Mucosa of rectum (tissue), 2 donors: ENCODE measurements around the gene ALDH3B1.

Experiments used
- H3K27ac ChIP-seq, 2 donors: one replicate each; pipeline ENCODE4 v1.7.0; 2013; ENCODE audit warnings: inconsistent platforms in 2 of 2, low read depth in 2 of 2, low read length in 2 of 2
- H3K27me3 ChIP-seq, 2 donors: one replicate each; pipeline ENCODE4 v1.7.0; 2013; ENCODE audit warnings: low read length in 2 of 2; ENCODE audit not compliant: control insufficient read depth in 2 of 2, insufficient read depth in 2 of 2
- H3K36me3 ChIP-seq, 2 donors: one replicate each; pipeline ENCODE4 v1.7.0; 2013; ENCODE audit warnings: low read length in 2 of 2; ENCODE audit not compliant: control insufficient read depth in 2 of 2, insufficient read depth in 2 of 2
- H3K4me1 ChIP-seq, 2 donors: one replicate each; pipeline ENCODE4 v1.7.0; 2013; ENCODE audit warnings: low read length in 2 of 2, mild to moderate bottlenecking in 1 of 2; ENCODE audit not compliant: control insufficient read depth in 2 of 2, insufficient read depth in 2 of 2
- H3K4me3 ChIP-seq, 2 donors: one replicate each; pipeline ENCODE4 v1.7.0; 2013; ENCODE audit warnings: low read length in 2 of 2
- H3K9ac ChIP-seq, 2 donors: one replicate each; pipeline ENCODE4 v1.7.0; 2013; ENCODE audit warnings: low read length in 2 of 2, low read depth in 1 of 2, mild to moderate bottlenecking in 1 of 2
- H3K9me3 ChIP-seq, 2 donors: one replicate each; pipeline ENCODE4 v1.7.0; 2013; ENCODE audit warnings: low read length in 2 of 2; ENCODE audit not compliant: control insufficient read depth in 2 of 2
- donor health status: healthy.
- donor health status: Normal muscosa, but diverticular disease.

The ALDH3B1 gene

GRCh38 chr11:68006606-68007166 is 3.4 kb upstream of the ALDH3B1 start:
- Histone ChIP-seq H3K36me3 (peaks cover 0 to 3% of the 10 kb centered on the region in 2 donors), H3K9ac (no peak overlapping the region), H3K4me1 (peaks cover 38 to 50% of the 10 kb centered on the region in 2 donors), H3K27ac (no peak overlapping the region), H3K4me3 (no peak overlapping the region), H3K9me3 (no peaks in the 10 kb centered on the region), H3K27me3 (no peaks in the 10 kb centered on the region)

- Histone ChIP-seq H3K4me1 (peaks cover 38 to 45% of the 10 kb centered on the region in 2 donors), H3K4me3 (no peak overlapping the region), H3K36me3 (no peaks in the 10 kb centered on the region), H3K9ac (peak overlapping the region in 1 of 2 donors; percentile 65), H3K27me3 (no peaks in the 10 kb centered on the region), H3K9me3 (no peaks in the 10 kb centered on the region), H3K27ac (peak overlapping the region; percentile 94 to 97)
Observed at GRCh38 chr11:68007498-68008380, 2.4 kb upstream of the ALDH3B1 start.

- peak overlapping the region; percentile 38 to 42 for H3K4me3 ChIP-seq
- H3K4me1 ChIP-seq: peaks cover 36 to 44% of the 10 kb centered on the region in 2 donors
- no peaks in the 10 kb centered on the region for H3K9me3 ChIP-seq
- H3K9ac ChIP-seq: peak overlapping the region; percentile 41 to 65
- H3K27me3 ChIP-seq: no peaks in the 10 kb centered on the region
- no peaks in the 10 kb centered on the region for H3K36me3 ChIP-seq
- peak overlapping the region; percentile 94 to 97 for H3K27ac ChIP-seq
Observed at GRCh38 chr11:68008381-68009337, 1.5 kb upstream of the ALDH3B1 start.

GRCh38 chr11:68009391-68010089 is 587 bp upstream of the ALDH3B1 start:
- Histone ChIP-seq H3K27ac (peak overlapping the region; percentile 94 to 97), H3K36me3 (no peaks in the 10 kb centered on the region), H3K4me3 (peak overlapping the region; percentile 51 to 66), H3K9me3 (no peaks in the 10 kb centered on the region), H3K9ac (peak overlapping the region; percentile 76 to 80), H3K4me1 (peaks cover 40 to 48% of the 10 kb centered on the region in 2 donors), H3K27me3 (no peaks in the 10 kb centered on the region)

GRCh38 chr11:68011051-68011943 is 1.2 kb downstream of the ALDH3B1 start:
- H3K9me3 ChIP-seq: no peaks in the 10 kb centered on the region
- peaks cover 45 to 53% of the 10 kb centered on the region in 2 donors for H3K4me1 ChIP-seq
- H3K9ac ChIP-seq: peak overlapping the region; percentile 32 to 44
- H3K4me3 ChIP-seq: peak overlapping the region; percentile 51 to 66
- no peaks in the 10 kb centered on the region for H3K36me3 ChIP-seq
- peak overlapping the region; percentile 94 to 97 for H3K27ac ChIP-seq
- no peaks in the 10 kb centered on the region for H3K27me3 ChIP-seq

GRCh38 chr11:68012044-68012842 is 2.1 kb downstream of the ALDH3B1 start:
- Histone ChIP-seq H3K27me3 (no peaks in the 10 kb centered on the region), H3K36me3 (no peaks in the 10 kb centered on the region), H3K27ac (peak overlapping the region in 1 of 2 donors; percentile 50), H3K4me1 (peaks cover 45 to 60% of the 10 kb centered on the region in 2 donors), H3K9ac (no peak overlapping the region), H3K4me3 (no peak overlapping the region), H3K9me3 (no peaks in the 10 kb centered on the region)

GRCh38 chr11:68012843-68013610 is 2.9 kb downstream of the ALDH3B1 start:
- H3K27me3 ChIP-seq: no peaks in the 10 kb centered on the region
- H3K27ac ChIP-seq: peak overlapping the region in 1 of 2 donors; percentile 50
- no peak overlapping the region for H3K4me3 ChIP-seq
- H3K9me3 ChIP-seq: no peaks in the 10 kb centered on the region
- H3K36me3 ChIP-seq: no peaks in the 10 kb centered on the region
- H3K9ac ChIP-seq: no peak overlapping the region
- H3K4me1 ChIP-seq: peaks cover 43 to 59% of the 10 kb centered on the region in 2 donors

GRCh38 chr11:68013611-68014156 is 3.6 kb downstream of the ALDH3B1 start:
- Histone ChIP-seq H3K9ac (peak overlapping the region in 1 of 2 donors; percentile 51), H3K4me1 (peaks cover 37 to 52% of the 10 kb centered on the region in 2 donors), H3K4me3 (no peak overlapping the region), H3K9me3 (no peaks in the 10 kb centered on the region), H3K27ac (peak overlapping the region; percentile 61 to 69), H3K36me3 (no peaks in the 10 kb centered on the region), H3K27me3 (no peaks in the 10 kb centered on the region)
